NOMO-1 treated with DMSO at 0.1 percent for 48 hours (cell line): ENCODE results near the gene PECR.
"Not testable (repeated sequence)": the region's sequence is repeated elsewhere in the genome, so short reads cannot be mapped to it uniquely, and the experiment has no call there.

Source experiments
- DNase-seq: peaks from one replicate; lab custom pipeline; 2025; ENCODE audit not compliant: unreplicated experiment; lab: John Stamatoyannopoulos, UW

PECR gene

GRCh38 chr2:216004697-216005283 is 76.8 kb downstream of the PECR start:
- DNase-seq, result no peak

DNA sequence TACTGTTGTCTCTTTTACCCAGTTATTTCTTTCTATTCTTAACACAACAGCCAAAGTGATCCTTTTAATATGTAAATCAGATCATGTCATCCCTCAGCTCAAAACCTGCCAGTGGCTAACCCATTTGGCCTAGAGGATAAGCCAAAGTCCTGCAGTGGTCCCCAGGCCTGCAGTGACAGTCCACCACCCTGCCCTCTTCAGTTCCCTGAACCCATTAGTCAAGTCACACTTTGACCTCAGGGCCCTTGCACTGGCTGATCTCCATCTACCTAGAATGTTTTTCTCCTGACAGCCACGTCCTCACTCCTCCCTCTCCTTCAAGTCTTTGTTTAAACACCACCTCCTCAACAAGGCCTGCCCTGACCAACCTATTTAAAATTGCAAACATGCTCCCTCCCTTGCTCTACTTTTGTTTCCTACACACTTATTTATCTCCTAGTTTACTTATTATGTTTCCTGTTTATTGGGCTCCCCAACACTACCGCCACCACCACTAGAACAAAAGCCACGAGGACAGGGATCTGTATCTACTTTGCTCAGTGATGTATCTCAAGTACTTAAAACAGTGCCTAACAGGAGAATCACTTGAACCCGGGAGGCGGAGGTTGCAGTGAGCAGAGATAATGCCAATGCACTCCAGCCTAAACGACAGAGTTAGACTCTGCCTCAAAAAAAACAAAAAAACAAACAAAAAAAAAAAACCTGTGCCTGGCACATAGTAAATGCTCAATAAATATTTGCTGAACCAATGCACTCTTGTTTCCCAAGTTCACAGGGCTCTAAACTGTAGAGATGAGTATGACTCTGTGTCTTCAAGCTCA is 77.5 kb downstream of the PECR start:
- DNase-seq, result no peak

DNA sequence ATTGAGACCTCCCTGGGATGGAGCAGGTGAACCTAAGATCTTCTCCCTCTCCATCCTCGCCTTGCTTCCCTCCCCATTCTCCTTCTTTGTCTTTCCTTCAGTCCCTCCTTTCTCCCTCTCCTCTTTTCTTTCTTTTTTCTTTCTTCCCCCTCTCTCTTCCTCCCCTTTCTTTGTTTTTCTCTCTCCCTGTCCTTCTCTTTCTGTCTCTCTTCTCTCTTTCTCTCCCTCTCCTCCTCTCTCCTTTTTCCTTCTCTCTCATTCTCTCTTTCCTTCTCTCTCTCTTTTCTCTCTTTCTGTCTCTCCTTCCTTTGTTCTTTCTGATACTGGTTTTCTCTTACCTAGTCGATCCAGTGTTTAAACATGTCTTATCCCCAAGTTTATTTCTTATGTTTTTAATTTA is 78.9 kb downstream of the PECR start:
- no peak for DNase-seq

- no peak for DNase-seq
Observed at GRCh38 chr2:216002101-216002678, 79.4 kb downstream of the PECR start.

- DNase-seq, result no peak
Observed at GRCh38 chr2:216001216-216002100, 80.2 kb downstream of the PECR start.

- DNase-seq, result no peak
Observed at GRCh38 chr2:215998636-215999035, 83.0 kb downstream of the PECR start.

DNA sequence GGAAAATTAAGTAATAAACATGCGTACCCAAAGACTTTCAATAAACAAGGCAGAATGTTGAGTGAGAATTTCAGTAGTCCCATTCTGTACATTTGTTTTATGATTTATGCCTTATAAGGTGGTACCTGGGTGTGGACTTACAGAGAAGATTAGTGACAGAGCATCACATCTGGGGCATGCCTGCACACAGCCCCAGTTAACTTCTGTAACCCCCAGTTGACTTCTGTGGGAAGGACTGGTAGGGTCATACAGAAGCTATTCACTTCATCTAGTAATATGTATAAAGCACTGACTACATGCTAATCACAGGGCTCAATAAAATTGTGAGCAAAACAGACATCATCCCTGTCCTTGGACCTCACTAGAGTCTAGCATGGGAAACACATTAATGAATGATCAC is 84.4 kb downstream of the PECR start:
- no peak for DNase-seq

DNA sequence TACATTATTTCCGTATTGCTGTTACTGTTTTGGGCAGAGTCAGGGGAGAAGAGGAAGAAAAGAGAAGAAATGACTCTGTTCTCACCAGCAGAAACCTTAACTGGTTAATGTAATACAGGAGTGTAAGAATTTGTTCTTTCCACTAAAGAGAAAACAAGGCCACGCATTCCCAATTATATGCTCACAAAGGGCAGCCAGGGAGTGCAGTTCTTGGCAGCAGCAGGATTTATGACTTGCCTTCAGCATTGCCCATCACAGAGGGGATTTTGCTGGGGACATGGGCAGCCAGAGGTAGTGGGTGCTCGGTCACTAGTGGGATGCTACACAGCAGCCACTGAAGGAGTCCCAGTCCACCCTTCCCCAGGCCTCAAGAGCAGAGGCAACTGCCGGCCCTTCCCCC is 86.7 kb downstream of the PECR start:
- no peak for DNase-seq

GRCh38 chr2:215988556-215989207 is 92.9 kb downstream of the PECR start:
- DNase-seq, result not testable (repeated sequence)
